Measurements from ENCODE around the gene PIKFYVE.

DNA sequence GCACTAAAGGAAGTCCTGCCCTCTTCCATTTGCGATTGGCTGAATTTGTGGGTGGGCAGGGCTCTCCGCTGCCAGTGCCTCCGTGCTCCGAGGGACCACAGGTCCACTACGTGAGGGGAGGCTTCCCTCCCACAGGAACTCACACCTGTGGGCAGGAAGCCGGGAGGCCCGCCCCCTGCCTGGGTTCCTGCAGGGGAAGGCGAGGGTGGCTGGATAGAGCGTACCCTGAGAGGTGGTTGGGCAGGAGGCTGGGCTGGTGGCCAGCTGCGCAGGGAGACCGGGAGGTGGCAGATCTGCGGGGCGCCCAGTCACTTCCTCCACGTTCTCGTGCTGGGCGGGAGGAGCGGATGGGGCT is 93.6 kb downstream of the PIKFYVE start:
- TF ChIP-seq, protein P1, sequence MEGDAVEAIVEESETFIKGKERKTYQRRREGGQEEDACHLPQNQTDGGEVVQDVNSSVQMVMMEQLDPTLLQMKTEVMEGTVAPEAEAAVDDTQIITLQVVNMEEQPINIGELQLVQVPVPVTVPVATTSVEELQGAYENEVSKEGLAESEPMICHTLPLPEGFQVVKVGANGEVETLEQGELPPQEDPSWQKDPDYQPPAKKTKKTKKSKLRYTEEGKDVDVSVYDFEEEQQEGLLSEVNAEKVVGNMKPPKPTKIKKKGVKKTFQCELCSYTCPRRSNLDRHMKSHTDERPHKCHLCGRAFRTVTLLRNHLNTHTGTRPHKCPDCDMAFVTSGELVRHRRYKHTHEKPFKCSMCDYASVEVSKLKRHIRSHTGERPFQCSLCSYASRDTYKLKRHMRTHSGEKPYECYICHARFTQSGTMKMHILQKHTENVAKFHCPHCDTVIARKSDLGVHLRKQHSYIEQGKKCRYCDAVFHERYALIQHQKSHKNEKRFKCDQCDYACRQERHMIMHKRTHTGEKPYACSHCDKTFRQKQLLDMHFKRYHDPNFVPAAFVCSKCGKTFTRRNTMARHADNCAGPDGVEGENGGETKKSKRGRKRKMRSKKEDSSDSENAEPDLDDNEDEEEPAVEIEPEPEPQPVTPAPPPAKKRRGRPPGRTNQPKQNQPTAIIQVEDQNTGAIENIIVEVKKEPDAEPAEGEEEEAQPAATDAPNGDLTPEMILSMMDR (IDR thresholded peaks at IDR 0.05), result no peak
- TF ChIP-seq POLR2A (IDR thresholded peaks at IDR 0.05; ENCODE audit: low read depth), result no peak

Data from esophagus muscularis mucosa (tissue), 3 donors.